ENCODE measurements around the gene ZNF697. TPM values are rescaled to one million over a fixed set of nuclear protein-coding genes. Genes with fewer than 3 reads are reported as not detected.
"Not testable (repeated sequence)": the region's sequence is repeated elsewhere in the genome, so short reads cannot be mapped to it uniquely, and the experiment has no call there.

ZNF697 gene
- total RNA-seq, 2 experiments from 2014 or later: 0.62 to 0.68 TPM

DNA sequence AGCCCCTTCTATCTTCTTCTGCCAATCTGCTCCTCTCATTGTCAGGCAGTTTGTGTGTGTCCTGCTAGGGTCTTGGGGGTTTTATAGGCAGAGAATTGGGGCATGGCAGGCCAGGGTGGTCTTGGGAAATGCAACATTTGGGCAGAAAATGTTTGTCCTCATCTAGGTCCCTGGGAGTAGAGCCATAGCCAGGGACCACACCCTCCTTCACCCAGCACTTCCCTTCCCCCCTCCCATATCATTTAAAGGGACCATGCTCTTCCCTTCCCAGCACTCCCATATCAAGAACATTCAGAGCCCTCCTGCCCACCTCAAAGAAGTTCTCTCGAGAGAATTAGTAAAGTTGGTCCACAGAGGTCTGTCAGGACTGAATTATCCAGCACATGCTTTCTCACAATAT lies 41.7 kb downstream of the ZNF697 start:
- ChIA-PET CTCF (no interaction called here), POLR2A (no interaction called here)
- Mint-ChIP-seq H3K27me3 (peaks cover 5% of the 10 kb centered on the region), H3K9me3 (no peaks in the 10 kb centered on the region), H3K27ac (no peak overlapping the region), H3K36me3 (no peaks in the 10 kb centered on the region), H3K4me3 (no peak overlapping the region), H3K4me1 (ENCODE audit: low read depth) (no peaks in the 10 kb centered on the region)
- intact Hi-C loops (cut with micrococcal nuclease): no loop called here
- DNase-seq: no peak

DNA sequence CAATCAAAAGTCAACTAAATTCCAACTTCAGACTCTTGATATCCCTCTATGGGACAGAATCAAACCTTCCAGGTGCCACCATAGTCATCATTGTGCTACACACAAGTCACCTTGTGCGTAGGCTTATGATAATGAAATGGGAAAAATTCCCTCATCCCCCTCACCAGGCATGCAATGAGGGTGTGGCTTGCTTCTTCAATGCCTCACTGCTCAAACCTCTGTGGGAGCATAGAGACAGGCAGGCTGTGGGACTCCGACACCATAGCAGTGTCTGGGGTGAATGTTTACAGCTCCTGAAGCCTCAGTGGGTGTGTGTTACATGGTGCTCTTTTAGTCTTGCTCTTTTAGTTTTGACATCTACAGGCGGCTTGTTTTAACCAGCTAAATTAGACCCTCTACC lies 42.4 kb downstream of the ZNF697 start:
- H3K27ac Mint-ChIP-seq: no peak overlapping the region
- H3K9me3 Mint-ChIP-seq: no peaks in the 10 kb centered on the region
- H3K4me1 Mint-ChIP-seq (ENCODE audit: low read depth): no peaks in the 10 kb centered on the region
- no peak overlapping the region for H3K4me3 Mint-ChIP-seq
- ChIA-PET CTCF (no interaction called here), POLR2A (no interaction called here)
- intact Hi-C loops (cut with micrococcal nuclease): no loop called here
- H3K36me3 Mint-ChIP-seq: no peaks in the 10 kb centered on the region
- H3K27me3 Mint-ChIP-seq: peaks cover 5% of the 10 kb centered on the region
- DNase-seq: no peak

DNA sequence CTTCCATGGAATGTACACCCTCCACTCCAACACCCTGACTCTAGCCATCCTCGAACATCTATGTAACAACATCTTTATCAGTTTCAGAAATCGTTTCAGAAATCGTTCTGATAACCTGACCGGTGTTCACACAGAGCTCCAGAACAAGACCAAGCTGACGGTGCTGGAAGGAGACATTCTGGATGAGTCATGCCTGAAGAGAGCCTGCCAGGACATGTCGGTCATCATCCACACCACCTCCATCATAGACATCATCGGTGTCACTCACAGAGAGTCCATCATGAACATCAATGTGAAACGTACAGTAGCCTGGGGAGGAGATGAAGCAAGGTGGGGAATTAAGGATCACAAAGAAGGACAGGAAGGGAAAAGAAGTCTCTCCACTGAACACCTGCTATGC lies 43.0 kb downstream of the ZNF697 start:
- H3K27ac Mint-ChIP-seq; H3K4me1 Mint-ChIP-seq (ENCODE audit: low read depth); POLR2A ChIA-PET; intact Hi-C loops (cut with micrococcal nuclease); CTCF ChIA-PET; H3K4me3 Mint-ChIP-seq; H3K27me3 Mint-ChIP-seq; DNase-seq; H3K9me3 Mint-ChIP-seq; H3K36me3 Mint-ChIP-seq: not testable (repeated sequence)

DNA sequence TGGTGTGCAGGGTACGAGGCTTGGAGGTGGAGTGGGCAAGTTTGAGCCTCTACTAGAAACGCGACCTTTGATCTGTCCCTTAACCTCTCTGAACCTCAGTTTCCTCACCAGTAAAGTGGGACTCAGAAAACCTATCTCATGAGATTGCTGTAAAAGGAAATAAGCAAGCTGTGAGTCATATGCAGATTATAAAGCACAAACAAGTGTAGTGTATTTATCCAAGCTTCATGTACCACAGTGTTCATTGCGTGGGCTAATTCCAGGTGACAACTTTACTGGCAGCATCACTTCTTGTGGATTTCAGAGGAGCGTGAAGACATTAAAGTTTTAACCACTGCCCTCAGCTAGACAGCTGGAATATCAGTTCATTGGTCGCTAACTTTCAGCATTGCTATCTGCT lies 44.4 kb downstream of the ZNF697 start:
- DNase-seq: no peak
- intact Hi-C loops (cut with micrococcal nuclease): no loop called here
- Mint-ChIP-seq H3K4me3 (no peak overlapping the region), H3K9me3 (no peaks in the 10 kb centered on the region), H3K4me1 (ENCODE audit: low read depth) (no peaks in the 10 kb centered on the region), H3K27ac (no peak overlapping the region), H3K27me3 (peaks cover 5% of the 10 kb centered on the region), H3K36me3 (no peaks in the 10 kb centered on the region)
- CTCF ChIA-PET: no interaction called here
- POLR2A ChIA-PET: no interaction called here

DNA sequence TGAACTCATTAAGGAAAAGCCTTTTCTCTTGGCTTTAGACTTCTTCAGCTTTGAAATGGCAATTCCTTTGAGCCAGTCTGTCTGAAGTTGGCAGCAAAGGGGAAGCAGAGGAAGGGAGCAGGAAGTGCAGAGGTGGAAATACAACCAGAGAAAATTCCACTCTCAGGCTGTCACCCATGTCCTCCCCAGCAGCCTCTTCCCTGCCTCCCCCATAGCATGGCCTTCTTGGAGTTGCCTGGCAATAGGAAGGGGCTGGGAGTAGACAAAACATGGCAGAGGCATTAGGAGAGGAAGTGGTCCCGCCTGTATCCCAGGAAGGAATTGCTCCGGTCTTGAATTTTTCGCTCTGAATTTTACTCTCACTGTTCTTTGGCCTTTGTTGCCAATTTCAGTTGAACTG lies 44.8 kb downstream of the ZNF697 start:
- H3K27ac Mint-ChIP-seq; DNase-seq; H3K4me3 Mint-ChIP-seq; POLR2A ChIA-PET; H3K27me3 Mint-ChIP-seq; CTCF ChIA-PET; H3K36me3 Mint-ChIP-seq; H3K4me1 Mint-ChIP-seq (ENCODE audit: low read depth); intact Hi-C loops (cut with micrococcal nuclease); H3K9me3 Mint-ChIP-seq: not testable (repeated sequence)

DNA sequence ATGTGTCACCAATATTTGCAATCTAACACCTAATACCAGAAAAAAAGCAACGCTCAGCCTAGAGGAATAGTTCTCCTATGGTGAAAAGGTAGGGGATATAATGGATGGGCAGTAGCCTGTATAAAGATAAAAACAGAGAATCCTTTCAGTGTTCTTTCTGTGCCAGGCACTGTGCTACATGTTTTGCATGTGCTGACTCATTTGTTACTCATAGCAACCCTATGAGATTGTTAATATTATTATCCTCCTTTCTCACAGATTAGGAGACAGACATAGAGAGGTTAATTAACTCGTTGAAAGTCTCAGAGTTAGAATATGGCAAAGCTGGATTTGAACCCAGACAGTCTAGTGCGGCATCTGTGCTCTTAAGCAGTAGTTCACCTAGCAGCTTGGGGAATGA lies 45.3 kb downstream of the ZNF697 start:
- H3K27ac Mint-ChIP-seq; intact Hi-C loops (cut with micrococcal nuclease); H3K27me3 Mint-ChIP-seq; DNase-seq; H3K9me3 Mint-ChIP-seq; H3K4me3 Mint-ChIP-seq; POLR2A ChIA-PET; CTCF ChIA-PET; H3K4me1 Mint-ChIP-seq (ENCODE audit: low read depth); H3K36me3 Mint-ChIP-seq: not testable (repeated sequence)

DNA sequence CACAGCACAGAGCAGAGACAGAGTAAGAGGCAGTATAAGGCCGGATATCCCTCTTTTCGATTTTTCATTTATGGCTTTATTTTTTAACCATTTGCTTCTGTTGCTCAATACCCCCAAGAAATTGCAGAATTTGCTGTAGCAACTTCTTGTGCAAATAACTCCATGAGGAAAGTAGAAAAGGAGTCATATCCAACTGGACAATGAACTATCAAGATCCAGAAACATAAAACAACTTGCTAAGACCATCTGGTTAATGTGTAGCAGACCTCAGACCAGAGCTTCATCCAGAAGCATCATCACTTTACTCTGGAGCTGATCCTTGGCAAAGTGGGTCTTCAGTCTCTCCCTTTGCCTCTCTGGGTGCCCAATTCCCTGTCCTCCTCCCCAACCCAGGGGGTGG lies 45.9 kb downstream of the ZNF697 start:
- ChIA-PET POLR2A (no interaction called here), CTCF (no interaction called here)
- no peaks in the 10 kb centered on the region for H3K36me3 Mint-ChIP-seq
- intact Hi-C loops (cut with micrococcal nuclease): no loop called here
- no peaks in the 10 kb centered on the region for H3K9me3 Mint-ChIP-seq
- peaks cover 5% of the 10 kb centered on the region for H3K27me3 Mint-ChIP-seq
- H3K4me3 Mint-ChIP-seq: no peak overlapping the region
- H3K27ac Mint-ChIP-seq: no peak overlapping the region
- DNase-seq: no peak
- no peaks in the 10 kb centered on the region for H3K4me1 Mint-ChIP-seq (ENCODE audit: low read depth)

DNA sequence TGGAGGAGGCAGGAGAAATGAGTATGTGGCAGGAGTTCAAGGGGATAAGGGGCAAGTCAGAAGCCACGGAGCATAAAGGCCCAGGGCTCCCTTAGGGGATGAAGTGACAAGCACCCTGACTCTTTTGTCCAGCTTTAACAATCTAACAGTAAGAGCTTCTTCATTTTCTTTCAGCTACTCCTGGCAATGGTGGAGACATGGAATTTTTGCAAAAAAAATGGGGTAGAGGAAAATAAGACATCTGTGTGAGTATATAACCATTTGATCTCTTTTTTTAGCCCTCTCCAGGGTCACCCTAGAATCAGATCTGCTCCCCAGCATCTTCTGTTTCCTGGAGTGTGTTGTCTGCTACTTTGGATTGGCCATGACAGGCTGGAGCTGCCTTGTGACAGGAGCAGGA lies 47.1 kb downstream of the ZNF697 start:
- POLR2A ChIA-PET: no interaction called here
- intact Hi-C loops (cut with micrococcal nuclease): no loop called here

DNA sequence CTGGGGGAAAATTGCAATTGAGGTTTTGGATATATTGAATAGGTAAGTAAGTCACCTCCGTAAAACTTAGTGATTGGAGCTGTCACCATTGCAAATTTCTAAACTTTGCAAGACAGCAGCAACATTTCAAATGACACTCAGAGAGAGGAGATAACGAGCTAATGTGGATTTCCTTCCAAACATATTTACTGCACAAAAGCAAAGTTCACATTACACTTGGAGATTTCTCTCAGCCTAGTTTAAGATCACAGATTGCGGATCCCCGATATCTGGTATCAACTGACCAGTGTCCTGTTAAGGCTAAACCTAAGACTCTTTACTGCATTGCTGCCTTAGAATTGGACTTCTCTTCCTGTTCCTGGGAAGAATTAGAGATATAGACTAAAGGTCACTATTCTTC lies 47.5 kb downstream of the ZNF697 start:
- no peak for DNase-seq
- Mint-ChIP-seq H3K27me3 (peaks cover 5% of the 10 kb centered on the region), H3K9me3 (no peaks in the 10 kb centered on the region), H3K4me3 (no peak overlapping the region), H3K27ac (no peak overlapping the region), H3K36me3 (no peaks in the 10 kb centered on the region), H3K4me1 (ENCODE audit: low read depth) (no peaks in the 10 kb centered on the region)
- intact Hi-C loops (cut with micrococcal nuclease): no loop called here
- CTCF ChIA-PET: no interaction called here
- POLR2A ChIA-PET: no interaction called here

More for the DNA sequence above, 47.1 kb downstream of the ZNF697 start:
- peaks cover 5% of the 10 kb centered on the region for H3K27me3 Mint-ChIP-seq
- no peaks in the 10 kb centered on the region for H3K9me3 Mint-ChIP-seq
- CTCF ChIA-PET: interaction anchor here (0.6 kb wide), 1 partner anchor 139 kb away, joined by 3 read pairs; no protein-coding TSS in a partner anchor
- DNase-seq: no peak
- H3K27ac Mint-ChIP-seq: no peak overlapping the region
- H3K36me3 Mint-ChIP-seq: no peaks in the 10 kb centered on the region
- H3K4me3 Mint-ChIP-seq: no peak overlapping the region
- H3K4me1 Mint-ChIP-seq (ENCODE audit: low read depth): no peaks in the 10 kb centered on the region

DNA sequence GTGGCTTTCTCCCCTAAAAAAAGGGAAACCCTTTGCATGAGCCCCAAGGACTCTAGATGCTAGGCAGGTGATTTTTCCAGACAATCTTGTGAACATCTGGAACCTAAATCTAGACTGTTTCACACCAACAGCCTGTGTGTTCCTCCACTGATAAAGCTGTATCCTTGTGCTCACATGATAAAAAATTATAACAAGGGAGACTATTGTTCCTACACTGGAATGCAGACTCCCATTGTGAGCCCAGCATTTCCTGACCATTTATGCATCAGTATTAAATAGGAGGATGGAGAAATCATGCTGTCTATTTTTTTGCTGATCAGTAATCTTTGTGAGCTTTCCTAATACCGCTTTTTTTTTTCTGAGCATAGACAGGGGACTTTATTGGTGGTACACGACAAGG lies 52.5 kb downstream of the ZNF697 start:
- peaks cover 2% of the 10 kb centered on the region for H3K27me3 Mint-ChIP-seq
- intact Hi-C loops (cut with micrococcal nuclease): no loop called here
- H3K27ac Mint-ChIP-seq: no peak overlapping the region
- no peak overlapping the region for H3K4me3 Mint-ChIP-seq
- ChIA-PET POLR2A (no interaction called here), CTCF (no interaction called here)
- no peaks in the 10 kb centered on the region for H3K4me1 Mint-ChIP-seq (ENCODE audit: low read depth)
- H3K9me3 Mint-ChIP-seq: no peaks in the 10 kb centered on the region
- DNase-seq: no peak
- no peaks in the 10 kb centered on the region for H3K36me3 Mint-ChIP-seq

DNA sequence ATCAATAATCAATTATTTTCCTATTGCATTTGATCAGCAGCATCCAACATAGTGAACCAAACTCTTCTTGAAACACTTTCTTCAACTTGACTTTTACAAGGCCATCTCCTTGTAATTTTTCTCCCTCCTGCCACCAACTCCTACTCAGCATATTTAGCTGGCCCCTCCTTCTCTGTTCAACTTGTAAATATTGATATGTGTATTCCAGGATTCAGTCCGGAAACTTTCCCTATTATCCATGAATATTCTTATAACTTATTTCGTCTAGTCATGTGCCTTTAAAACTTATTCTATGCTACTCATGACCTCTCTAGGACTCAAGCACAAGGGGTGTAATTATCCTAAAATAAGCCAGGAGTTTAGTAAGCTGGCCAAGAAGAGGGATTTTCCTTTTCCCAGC lies 52.9 kb downstream of the ZNF697 start:
- no peak for DNase-seq
- Mint-ChIP-seq H3K4me3 (no peak overlapping the region), H3K36me3 (no peaks in the 10 kb centered on the region), H3K27ac (no peak overlapping the region), H3K4me1 (ENCODE audit: low read depth) (no peaks in the 10 kb centered on the region), H3K9me3 (no peaks in the 10 kb centered on the region), H3K27me3 (peaks cover 2% of the 10 kb centered on the region)
- ChIA-PET POLR2A (no interaction called here), CTCF (no interaction called here)
- intact Hi-C loops (cut with micrococcal nuclease): no loop called here

DNA sequence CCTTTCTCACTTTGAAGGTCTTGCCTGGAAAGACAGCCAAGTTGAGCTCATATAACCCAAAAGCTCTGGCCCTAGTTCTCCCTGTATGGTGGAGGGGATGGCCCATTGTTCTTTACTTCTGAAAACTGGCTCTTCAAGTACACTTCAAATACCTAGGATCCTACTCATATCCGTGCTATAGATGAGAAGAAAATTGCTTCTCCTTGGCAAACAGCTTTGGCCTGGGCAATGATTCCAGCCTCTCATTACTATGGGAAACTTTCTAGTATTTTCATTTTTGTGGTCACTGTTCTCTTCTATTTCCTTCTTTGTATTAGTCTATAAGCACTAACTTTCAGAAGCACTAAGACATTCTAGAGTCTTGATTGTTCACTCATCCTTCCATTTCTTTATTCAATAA lies 53.7 kb downstream of the ZNF697 start:
- peaks cover 2% of the 10 kb centered on the region for H3K27me3 Mint-ChIP-seq
- H3K9me3 Mint-ChIP-seq: no peaks in the 10 kb centered on the region
- H3K4me1 Mint-ChIP-seq (ENCODE audit: low read depth): no peaks in the 10 kb centered on the region
- H3K27ac Mint-ChIP-seq: no peak overlapping the region
- H3K4me3 Mint-ChIP-seq: no peak overlapping the region
- CTCF ChIA-PET: no interaction called here
- intact Hi-C loops (cut with micrococcal nuclease): no loop called here
- POLR2A ChIA-PET: no interaction called here
- no peak for DNase-seq
- no peaks in the 10 kb centered on the region for H3K36me3 Mint-ChIP-seq

DNA sequence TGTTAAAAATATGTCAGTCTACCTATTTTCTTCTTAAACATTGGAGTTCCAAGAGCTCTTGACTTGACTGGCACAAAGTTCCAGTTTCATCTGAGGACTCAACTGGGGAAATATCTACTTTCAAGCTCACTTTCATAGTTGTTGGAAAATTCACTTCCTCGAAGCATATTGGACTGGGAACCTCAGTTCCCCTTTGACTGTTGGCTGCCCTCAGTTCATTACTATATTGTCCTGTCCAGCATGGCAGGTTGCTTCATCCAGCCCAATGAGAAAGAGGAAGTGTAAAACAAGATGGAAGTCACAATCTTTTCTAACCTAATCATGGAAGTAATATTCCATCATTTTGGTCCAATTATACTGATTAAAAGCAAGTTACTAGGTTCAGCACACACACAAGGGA lies 54.3 kb downstream of the ZNF697 start:
- Mint-ChIP-seq H3K27ac (no peak overlapping the region), H3K9me3 (no peaks in the 10 kb centered on the region), H3K36me3 (no peaks in the 10 kb centered on the region), H3K4me1 (ENCODE audit: low read depth) (no peaks in the 10 kb centered on the region), H3K4me3 (no peak overlapping the region), H3K27me3 (peaks cover 2% of the 10 kb centered on the region)
- no peak for DNase-seq
- ChIA-PET POLR2A (no interaction called here), CTCF (no interaction called here)
- intact Hi-C loops (cut with micrococcal nuclease): no loop called here

DNA sequence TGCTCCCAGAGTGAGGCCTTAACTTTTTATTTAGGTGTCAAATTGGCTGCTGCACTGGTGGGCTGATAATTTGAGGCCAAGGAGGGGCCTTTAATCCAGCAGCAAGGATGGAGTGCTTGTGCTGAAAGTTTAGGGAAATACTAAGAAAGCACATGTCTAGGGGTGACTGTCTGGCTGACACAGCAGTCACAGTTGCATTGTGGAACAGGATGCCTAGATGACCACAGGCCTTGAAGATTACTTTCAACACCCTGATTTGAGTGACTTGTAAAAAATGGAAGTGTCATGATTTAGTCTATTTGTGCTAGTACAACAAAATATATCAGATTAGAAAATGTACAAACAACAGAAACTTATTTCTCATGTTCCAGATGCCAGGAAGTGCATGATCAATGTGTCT lies 57.7 kb downstream of the ZNF697 start:
- intact Hi-C loops (cut with micrococcal nuclease): no loop called here

More for the DNA sequence above, 57.7 kb downstream of the ZNF697 start:
- no peak for DNase-seq
- H3K36me3 Mint-ChIP-seq: no peaks in the 10 kb centered on the region
- H3K9me3 Mint-ChIP-seq: no peaks in the 10 kb centered on the region
- ChIA-PET POLR2A (no interaction called here), CTCF (no interaction called here)
- peaks cover 2% of the 10 kb centered on the region for H3K27me3 Mint-ChIP-seq
- no peaks in the 10 kb centered on the region for H3K4me1 Mint-ChIP-seq (ENCODE audit: low read depth)
- no peak overlapping the region for H3K27ac Mint-ChIP-seq
- no peak overlapping the region for H3K4me3 Mint-ChIP-seq

Measured in activated CD4-positive, alpha-beta memory T cell treated with anti-CD3 and anti-CD28 coated beads for 36 hours (primary cell).